Measurements from ENCODE around the gene SRBD1. TPM values are rescaled to one million over a fixed set of nuclear protein-coding genes. Genes with fewer than 3 reads are reported as not detected.

Gene SRBD1
- total and polyA plus RNA-seq, 2 of the 8 experiments (the other 6 are each of a cell fraction or from before 2014, with no cell fraction given), result 4.6 to 20.0 TPM

- Histone ChIP-seq H4K20me1 (replicated peaks in 1 of 2; ENCODE audit: control insufficient read depth in 1 of 2, insufficient read depth in 2 of 2, low read length in 2 of 2) (no peaks in the 10 kb centered on the region), H4K91ac (replicated peaks; ENCODE audit: insufficient read length, low read length) (no peak overlapping the region), H3K4me1 (replicated peaks in 1 of 4; ENCODE audit: control insufficient read depth in 3 of 4, insufficient read depth in 4 of 4, low read length in 3 of 4) (peaks cover 0 to 3% (median 0%) of the 10 kb centered on the region in 4 experiments; a peak in 2 of 7 replicates), H2BK12ac (ENCODE audit: low read depth, low read length) (no peak overlapping the region), H3K79me1 (ENCODE audit: low read depth, low read length) (no peaks in the 10 kb centered on the region), H3K56ac (replicated peaks; ENCODE audit: insufficient read length, low read depth, low read length) (no peak overlapping the region), H3K18ac (ENCODE audit: extremely low read depth, low read length) (no peak overlapping the region), H2AK5ac (ENCODE audit: low read depth, low read length) (no peak overlapping the region), H2BK120ac (replicated peaks; ENCODE audit: low read depth, low read length) (no peak overlapping the region), H3K23me2 (ENCODE audit: low read depth, low read length) (peaks cover 2% of the 10 kb centered on the region; the same call in 1 of the 2 replicates), H4K5ac (ENCODE audit: insufficient read length, low read depth, low read length) (no peak overlapping the region), H2BK15ac (ENCODE audit: low read length) (no peak overlapping the region), H3K27ac (ENCODE audit: low read depth, low read length) (no peak overlapping the region), H2AFZ (ENCODE audit: low read length) (no peak overlapping the region), H4K8ac (ENCODE audit: extremely low read depth, insufficient read depth, low read length) (no peak overlapping the region), H3K4me2 (ENCODE audit: insufficient read depth in 1 of 2, low read depth in 2 of 2, low read length in 2 of 2) (no peak overlapping the region), H3K79me2 (ENCODE audit: control insufficient read depth in 1 of 2, insufficient read depth in 2 of 2, low read length in 2 of 2) (no peaks in the 10 kb centered on the region), H3K4ac (replicated peaks; ENCODE audit: insufficient read length, low read depth, low read length) (no peak overlapping the region), H3K14ac (ENCODE audit: insufficient read length) (no peak overlapping the region), H3K27me3 (replicated peaks in 1 of 4; ENCODE audit: control insufficient read depth in 3 of 4, extremely low read depth in 1 of 4, insufficient read depth in 3 of 4, low read length in 3 of 4) (no peaks in the 10 kb centered on the region), H3K23ac (ENCODE audit: insufficient read length) (no peak overlapping the region), H3K9me3 (ENCODE audit: insufficient read depth in 2 of 2, low read depth in 1 of 2, low read length in 1 of 2) (peaks cover 9% of the 10 kb centered on the region in 2 experiments), H3K4me3 (ENCODE audit: extremely low read depth in 1 of 4, insufficient read depth in 2 of 4, low read depth in 3 of 4, low read length in 4 of 4) (no peak overlapping the region), H2BK5ac (ENCODE audit: low read depth, low read length) (no peak overlapping the region), H2BK20ac (ENCODE audit: low read length) (no peak overlapping the region), H3K9ac (replicated peaks in 1 of 4; ENCODE audit: extremely low read depth in 1 of 4, low read depth in 3 of 4, low read length in 3 of 4) (no peak overlapping the region), H3K36me3 (ENCODE audit: control insufficient read depth in 2 of 4, insufficient read depth in 4 of 4, low read length in 3 of 4) (peaks cover 0 to 5% (median 1%) of the 10 kb centered on the region in 4 experiments; a peak in 2 of 8 replicates)
- ChIA-PET POLR2A (ENCODE audit: partially characterized antibody) (no interaction called here), CTCF (ENCODE audit: partially characterized antibody) (interaction anchor here (0.6 to 1.9 kb wide), 2 partner anchors 326 to 516 kb away, joined by 3 to 13 read pairs; no protein-coding TSS in a partner anchor)
- no peak for TF ChIP-seq CHD1 (IDR thresholded peaks at IDR 0.05; ENCODE audit: low read depth, low read length)
- DNase-seq (ENCODE audit: low read depth in 1 of 2, low spot score in 2 of 2) (no peak), FAIRE-seq (no peak)
- 93% methylated on average over 2 of the region's 2 CpGs; no CpG with 5 or more reads in 1 of the 2 experiments for WGBS, 2 experiments (ENCODE audit: extremely low coverage in 1 of 2, insufficient coverage in 1 of 2, insufficient read length in 1 of 2, insufficient replicate concordance in 2 of 2, low coverage in 1 of 2, low lambda C conversion rate in 2 of 2, missing lambda C conversion rate in 1 of 2)
Observed at GRCh38 chr2:45496869-45497268, 114.2 kb downstream of the SRBD1 start.

All from H1 (cell line).